ENCODE results near the gene IGFALS.
A peak's percentile ranks its signal among the peaks of the same experiment; 100 is the strongest.
"Not testable (repeated sequence)": the region's sequence is repeated elsewhere in the genome, so short reads cannot be mapped to it uniquely, and the experiment has no call there.

The IGFALS gene

DNA sequence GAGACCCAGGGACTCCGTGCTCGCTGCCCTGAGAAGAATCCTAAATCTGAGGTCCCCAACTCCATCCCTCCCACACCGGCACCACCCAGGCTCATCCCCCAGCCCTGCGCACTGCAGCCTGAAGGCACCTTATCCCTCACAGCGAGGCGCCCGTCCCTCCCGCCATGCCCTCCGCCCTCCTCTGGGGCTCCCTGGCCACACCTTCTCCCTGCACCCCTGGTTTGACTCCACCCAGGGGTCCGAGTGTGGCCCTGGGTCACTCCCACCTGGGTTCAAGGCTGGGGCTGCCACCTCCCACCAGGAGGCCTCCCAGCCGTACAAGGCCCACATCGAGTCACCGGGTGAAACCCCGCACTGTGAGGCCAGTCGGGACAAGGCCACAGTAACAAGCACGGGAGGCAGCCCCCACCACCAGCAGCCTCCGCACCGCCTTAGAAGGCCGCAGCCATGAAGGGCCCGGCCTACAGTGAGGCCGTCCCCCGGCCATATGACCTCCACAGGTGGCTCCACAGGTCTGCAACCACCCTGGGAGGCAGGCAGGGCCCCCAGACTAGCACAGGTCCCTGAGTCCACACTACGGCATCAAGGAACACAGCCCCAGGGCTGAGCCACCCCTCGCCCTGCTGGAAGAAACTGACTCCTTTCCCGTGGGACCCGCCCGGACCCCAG, 24.8 kb upstream of the IGFALS start:
- no peak for DNase-seq (ENCODE audit: low spot score)

DNA sequence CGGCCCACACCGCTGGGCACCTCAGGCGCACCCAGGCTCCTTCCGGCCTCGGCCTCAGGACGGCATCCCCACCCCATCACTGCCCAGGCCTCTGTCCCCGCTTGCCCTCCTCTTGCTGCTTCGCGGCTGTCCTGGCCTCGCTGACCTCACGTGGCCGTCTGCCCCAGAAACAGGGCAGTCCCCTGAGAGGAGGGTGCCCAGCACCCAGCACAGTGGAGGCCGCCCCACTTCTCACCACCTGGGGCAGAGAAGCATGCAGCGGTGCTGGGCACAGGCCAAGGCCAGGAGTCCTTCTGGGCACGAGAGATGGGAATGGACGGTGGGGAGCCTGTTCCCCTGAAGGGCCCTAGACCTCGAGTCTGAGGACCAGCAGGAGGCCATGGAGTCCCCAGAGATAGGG, 24.2 kb upstream of the IGFALS start:
- no peak for DNase-seq (ENCODE audit: low spot score)

DNA sequence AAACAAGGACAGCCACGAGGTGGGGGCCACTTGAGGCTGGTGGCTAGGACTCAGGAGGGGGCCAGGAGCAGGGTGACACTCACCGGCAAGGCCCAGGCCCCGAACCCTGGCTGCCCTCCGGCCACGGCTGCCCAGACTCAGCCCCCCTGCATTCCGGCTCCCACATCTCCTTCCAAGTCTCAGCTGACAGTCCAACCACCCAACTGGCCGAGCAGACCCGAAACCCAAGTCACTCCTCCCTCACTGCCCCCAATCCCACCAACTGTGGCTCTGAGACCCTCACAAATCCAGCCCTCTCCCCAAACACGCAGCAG, 23.7 kb upstream of the IGFALS start:
- DNase-seq (ENCODE audit: low spot score), result no peak

DNA sequence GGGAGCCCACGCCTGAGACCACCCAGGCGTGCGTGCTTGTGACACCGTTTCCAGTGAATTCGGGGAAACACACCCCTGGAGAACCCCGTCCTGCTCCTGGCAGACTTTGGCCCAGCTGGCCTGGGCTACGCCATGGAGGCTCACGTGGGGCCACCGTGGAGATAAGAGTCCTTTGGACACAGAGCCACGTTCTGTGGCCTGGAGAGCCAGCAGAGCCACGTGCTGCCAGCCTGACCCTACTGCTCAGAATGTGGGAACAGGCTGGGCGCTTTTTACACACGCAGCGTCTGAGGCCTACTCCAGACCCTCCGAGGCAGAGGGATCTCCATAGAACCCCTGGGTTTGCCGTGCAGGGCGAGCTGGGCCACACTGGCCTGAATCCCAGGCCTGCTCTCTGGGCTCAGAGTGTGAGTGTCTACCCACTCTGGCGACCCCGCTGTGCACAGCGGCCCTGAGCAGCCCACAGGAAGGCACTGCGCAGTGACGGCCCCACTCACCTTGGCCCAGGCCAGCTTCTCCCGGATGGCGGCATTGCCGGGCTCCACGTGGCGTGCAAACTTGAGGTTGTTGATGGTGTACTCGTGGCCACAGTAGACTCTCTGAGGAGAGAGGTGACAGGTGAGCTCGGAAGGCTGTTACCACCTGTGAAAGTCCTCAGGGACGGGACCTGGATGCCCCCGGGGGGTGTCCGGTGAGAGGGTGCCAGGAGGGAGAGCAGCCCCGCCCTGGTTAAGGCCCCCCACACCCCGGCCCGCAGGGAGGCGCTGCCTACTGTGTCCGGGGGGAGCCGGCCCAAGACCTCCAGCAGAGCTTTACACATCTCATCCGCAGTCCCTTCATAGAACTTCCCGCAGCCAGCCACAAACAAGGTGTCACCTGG, 23.1 kb upstream of the IGFALS start:
- no peak for DNase-seq (ENCODE audit: low spot score)

DNA sequence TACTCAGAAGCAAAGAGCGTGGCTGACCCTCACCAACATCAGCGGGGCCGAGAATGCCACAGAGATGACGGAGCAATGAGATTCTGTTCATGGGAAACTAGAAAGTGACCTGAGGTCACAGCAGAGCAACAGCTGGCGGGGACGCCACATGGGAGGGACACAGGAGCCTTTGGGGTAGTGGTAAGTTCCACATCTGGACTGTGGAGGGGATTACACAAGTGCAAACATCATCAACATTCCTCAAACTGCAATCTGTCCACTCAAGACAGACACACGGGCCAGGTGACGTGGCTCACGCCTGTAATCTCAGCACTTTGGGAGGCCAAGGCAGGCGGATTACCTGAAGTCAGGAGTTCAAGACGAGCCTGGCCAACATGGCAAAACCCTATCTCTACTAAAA, 22.0 kb upstream of the IGFALS start:
- DNase-seq (ENCODE audit: low spot score), result no peak

DNA sequence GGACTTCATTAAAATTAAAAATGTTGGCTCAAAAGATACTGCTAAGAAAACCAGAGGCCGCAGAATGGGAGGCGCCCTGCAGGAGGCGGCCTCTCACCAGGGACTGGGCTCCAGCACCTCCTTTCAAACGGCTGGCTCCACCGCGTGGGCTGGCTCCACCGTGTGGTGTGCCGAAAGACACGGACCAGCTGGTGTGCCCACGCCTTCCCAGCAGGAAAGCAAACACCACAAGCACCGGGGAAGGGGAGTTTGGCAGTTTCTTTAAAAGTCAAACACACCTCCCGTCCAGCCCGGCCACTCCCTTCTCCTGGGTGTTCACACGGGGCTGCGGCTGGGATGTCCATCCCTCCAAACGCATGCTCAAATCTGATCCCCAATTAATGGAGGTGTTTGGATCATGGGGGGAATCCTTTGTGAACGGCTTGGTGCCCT, 19.2 kb upstream of the IGFALS start:
- peak; percentile 27 for DNase-seq (ENCODE audit: low spot score)

DNA sequence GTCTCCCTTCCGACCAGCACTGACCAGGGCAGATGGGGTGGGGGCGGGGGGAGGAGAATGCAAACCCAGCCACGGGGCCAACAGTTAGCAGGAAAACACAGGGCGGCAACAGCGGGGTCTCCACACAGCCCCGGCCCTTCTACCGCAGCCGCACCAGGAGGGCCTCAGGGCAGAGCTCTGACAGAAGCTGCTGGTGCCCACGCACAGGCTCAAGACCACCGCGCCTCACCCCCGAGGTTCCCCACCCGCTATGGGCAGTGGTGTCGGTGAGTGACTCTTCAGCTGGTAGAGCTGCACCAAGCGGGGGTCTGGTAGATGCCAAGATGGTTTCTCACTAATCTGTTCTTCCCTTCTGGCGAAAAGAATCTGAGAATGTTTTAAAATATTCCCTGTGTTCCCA, 17.0 kb upstream of the IGFALS start:
- DNase-seq (ENCODE audit: low spot score), result no peak

DNA sequence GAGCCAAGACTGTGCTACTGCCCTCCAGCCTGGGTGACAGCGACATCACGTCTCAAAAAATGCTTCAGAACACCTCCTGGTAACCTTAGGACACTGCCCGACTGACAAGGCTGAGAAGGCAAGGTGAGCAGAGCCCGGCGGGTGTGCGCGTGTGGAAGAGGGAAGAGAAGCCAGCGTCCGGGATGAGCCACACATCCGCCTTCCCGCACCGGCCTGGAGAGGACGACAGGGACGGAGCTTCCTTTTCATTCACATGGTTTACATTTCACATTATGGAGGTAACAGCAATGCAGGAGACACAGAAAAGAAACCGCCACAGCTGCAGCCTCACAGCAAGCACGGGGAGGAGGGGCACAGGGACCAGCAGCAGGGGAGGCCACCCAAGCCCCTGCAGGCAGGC, 16.6 kb upstream of the IGFALS start:
- DNase-seq (ENCODE audit: low spot score), result no peak

DNA sequence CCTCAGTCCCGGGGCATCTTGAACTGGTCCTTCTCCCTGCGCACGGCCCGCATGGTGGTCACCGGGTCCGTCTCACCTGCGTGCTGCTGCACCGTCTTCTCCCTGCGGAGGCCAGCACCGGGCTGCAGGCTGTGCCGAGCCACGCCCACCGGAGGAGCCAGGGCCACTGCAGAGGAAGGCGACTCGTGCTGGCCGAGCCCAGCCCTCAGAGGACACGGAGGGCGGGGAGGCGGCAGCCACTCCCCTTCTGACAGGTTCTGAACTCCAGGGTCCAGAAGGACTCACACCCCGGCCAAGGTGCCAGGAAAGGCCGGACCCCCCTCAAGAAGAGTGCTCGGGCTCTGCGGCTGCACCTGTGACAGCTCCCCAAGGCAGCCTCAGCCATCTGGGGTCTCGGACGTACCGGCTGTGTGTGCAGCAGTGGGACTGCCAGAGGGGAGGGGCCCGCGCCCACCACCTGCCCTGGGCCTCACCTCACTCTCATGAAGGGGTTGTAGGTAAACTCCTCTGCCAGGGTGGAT, 15.8 kb upstream of the IGFALS start:
- DNase-seq (ENCODE audit: low spot score), result no peak

DNA sequence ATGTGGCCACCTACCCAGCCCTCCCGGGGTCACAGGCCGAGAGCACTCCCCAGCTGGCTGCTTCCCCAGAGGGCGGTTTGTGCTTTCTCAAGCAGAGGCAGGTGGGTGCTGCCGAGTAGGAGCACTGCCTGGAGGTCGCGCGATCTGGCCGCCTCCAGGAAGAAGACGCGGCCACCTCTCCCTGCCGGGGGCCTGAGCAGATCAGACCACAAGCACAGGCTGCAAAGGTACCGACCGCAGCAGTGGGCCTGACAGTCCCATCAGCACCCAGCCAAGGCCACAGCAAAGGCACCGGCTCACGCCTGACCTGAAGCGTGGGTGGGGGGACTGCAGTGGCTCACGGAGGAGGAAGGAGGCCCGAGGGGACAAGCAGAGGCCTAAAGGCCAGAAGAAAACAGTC, 15.2 kb upstream of the IGFALS start:
- DNase-seq (ENCODE audit: low spot score), result no peak

DNA sequence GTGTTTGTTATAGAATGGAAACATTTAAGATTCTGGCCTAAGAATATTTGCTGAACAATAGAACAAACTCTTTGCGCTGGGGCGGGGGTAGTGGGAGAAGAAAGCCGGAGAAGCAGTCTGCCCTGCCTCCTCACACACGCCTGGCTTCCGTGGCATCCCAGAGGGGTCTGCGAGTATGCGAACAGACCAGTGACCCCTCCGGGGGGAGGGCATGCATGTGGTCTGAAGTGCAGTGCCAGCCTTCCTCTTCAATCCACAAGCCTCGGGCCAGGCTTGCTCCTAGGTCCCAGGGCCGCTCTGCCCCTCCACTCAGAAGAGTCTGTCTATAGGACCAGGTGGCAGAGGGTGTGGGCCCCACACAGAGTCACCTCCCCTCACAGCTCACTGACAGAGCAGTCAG, 14.1 kb upstream of the IGFALS start:
- no peak for DNase-seq (ENCODE audit: low spot score)

DNA sequence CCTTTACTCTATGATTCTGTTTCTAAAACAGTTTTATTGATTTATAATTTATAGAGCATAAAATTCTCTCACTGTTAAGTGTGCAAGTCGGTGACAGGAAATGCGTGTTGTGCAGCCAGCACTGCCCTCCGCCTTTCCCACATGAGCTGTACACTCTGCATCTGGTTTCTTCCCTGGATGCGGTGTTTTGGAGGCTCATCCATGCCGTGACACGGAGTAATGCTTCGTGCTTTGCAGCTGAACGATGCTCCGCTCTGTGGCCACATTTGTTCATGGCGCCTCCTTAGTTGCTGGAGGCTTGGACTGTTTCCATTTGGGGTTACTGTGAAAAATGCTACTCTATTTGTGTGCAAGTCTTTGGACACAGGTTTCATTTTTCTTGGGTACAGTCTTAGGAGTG, 7.2 kb upstream of the IGFALS start:
- no peak for DNase-seq (ENCODE audit: low spot score)

DNA sequence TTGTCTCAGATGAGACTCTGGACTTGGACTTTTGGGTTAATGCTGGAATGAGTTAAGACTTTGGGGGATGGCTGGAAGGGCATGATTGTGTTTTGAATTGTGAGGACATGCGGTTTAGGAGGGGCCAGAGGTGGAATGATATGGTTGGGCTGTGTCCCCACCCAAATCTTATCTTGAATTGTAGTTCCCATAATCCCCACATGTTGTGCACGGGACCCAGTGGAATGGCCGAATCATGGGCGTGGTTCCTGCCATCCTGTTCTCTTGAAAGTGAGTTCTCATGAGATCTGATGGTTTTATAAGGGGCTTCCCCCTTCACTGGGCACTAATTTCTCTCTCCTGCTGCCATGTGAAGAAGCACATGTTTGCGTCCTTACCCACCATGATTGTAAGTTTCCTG, 5.8 kb upstream of the IGFALS start:
- DNase-seq (ENCODE audit: low spot score), result not testable (repeated sequence)

DNA sequence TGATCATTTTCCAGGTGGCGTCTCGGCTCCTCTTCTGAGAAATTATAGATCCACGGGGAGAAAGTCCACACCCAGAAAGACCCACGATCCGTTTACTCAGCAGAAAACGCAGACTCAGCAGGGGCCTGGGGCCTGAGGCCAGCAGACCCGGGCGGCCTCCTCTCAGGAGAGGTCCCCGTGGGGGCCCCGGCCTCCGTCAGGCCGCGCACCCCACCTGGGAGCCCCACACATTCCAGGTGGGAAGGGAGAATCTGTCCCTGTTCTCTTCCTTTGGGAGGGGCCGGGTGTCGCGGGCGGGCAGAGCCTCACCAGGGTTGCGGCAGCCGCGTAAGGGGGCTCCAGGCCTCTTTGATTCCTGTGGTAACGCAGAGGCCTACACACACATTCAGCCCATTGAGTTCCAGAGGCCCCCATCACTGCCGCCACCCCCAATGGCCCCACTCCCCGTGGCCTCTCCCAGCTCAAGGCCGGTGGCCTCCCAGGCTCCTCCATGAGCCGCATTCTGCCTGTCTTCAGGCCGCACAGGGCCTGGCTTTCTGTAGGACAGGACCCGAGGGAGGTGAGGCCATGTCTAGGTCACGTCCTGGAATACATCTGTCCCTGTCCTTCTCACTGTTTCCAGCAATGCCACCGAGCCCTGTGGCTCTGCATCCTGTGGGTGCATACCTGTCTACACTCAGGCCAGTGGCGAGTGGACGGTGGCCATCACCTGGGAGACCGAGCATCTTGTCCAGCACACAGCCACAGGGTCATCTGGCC, 1.6 kb upstream of the IGFALS start:
- no peak for DNase-seq (ENCODE audit: low spot score)

DNA sequence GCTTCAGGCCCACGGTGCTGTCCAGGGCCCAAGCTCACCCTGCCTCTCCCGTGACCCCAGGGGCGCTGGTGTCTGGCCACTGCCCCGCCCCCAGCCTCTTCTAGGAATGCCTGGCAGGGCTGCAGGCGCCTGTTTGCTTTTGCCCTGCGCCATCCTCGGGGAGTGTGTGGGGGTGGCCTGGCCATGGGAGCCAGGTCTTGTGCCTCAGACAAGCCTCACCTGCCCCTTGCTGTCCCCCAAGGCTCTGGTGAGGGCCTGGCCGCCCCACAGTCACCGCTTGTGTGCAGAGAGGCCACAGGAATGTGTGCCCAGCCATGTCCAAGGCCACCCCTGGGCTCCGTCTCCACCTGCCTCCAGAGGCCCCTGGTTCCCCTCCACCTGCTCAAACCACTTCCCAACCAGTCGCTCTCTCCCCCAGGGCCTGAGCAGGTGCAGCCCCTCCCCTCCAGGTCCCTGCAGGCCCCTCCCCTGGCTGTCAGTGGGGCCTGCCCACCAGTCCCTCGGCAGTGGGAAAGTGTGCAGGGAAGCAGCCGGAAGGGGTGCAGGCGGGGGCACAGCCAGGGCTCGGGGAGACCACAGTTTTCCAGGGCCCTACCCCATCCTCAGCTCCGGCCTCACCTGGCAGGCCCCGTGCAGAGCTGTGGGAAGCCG, 841 bp upstream of the IGFALS start:
- DNase-seq (ENCODE audit: low spot score), result no peak

DNA sequence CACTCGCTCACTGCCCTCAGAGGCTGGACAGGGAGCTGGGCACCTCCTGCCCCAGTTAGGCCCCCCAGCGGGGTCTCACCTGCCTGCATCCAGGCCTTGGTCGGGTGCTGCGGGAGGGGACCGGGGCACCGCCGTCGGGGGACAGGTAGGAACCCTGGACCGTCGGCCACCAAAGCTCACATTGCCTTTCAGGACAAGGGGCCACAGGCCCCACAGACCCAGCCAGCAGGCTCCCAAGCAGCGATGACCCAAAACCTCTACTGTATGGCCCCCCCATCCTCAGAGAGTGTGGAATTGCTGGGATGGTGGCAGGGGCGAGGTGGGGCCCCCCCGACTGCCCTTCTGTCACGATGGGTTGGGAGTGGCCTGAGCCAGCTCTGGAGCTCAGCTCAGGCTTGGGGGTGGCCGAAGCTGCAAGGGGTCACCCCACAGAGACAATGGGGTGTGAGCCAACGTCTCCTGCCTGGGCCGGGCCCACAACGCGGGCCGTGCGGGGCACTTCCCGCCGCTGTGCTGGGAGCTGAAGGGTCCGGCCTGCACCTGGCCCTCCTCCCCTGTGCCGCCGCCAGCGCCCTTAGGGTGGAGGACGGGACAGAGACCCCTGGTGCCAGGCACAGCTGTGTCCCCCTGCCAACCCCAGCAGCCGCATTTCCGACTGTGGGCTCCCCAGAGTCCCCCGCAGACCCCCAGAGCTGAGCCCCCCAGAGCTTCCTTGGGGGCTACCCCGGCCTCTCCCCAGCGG, 498 bp downstream of the IGFALS start:
- DNase-seq (ENCODE audit: low spot score), result no peak

DNA sequence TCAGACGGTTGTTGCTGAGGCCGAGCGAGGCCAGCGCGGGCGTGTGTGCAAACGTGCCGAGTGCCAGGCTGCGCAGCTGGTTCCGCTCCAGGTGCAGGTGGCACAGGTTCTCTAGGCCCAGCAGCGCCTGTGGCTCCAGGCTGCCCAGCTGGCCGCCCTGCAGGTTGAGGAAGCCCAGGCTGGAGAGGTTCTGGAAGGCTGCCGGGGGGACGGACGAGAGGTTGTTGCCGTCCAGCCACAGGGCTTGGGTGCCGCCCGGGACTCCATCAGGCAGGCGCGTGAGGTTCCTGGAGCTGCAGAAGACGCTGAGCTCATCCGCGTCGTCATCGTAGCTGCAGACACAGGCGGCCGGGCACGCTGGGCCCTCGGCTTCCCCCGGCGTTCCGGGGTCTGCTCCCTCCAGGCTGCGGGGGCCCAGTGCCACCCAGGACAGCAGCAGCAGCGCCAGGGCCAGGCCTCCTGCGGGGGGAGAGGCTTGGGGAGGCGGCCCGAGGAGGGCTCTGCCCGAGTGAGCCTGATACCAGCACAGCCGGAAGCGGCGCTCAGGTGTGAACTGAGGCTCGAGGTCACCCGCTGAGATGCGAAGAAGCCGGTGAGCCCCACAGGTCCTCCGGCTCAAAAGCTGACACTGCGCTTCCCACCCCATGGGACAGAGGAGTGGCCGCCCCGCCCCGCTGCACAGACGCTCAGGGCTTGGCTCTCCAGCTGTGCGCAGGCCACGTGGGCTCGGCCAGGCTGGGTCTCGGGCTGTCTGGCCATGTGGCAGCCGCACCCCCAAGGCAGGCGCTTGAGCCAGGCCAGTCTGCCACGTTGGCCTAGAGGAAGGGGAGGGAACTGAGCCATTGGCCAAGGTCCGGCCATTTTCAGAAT, 1.3 kb downstream of the IGFALS start:
- DNase-seq (ENCODE audit: low spot score), result no peak

DNA sequence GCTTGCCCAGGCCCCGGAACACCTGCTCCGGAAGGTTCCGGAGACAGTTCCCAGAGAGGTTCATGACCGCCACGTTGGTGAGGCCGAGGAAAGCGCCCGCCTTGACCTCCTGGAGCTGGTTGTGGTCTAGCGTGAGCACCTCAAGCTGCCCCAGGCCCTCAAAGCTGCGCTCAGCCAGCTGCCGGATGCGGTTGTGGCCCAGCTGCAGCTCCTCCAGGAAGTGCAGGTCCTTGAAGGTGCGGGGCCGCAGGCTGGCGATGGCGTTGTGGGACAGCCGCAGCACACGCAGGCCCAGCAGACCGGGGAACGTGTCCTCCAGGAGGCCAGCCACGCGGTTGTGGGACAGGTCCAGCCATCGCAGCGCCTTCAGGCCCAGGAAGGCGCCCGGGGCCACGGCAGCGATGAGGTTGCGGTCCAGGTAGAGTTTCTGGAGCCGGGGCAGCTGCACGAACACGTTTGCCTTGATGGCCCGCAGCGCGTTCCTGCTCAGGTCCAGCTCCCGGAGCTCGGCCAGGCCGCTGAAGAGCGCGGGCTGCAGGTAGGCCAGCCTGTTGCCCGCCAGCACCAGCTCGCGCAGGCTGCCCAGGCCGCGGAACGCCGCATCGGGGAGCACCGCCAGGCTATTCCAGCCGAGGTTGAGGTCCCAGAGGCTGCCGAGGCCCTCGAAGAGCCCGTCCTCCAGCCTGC, 2.1 kb downstream of the IGFALS start:
- no peak for DNase-seq (ENCODE audit: low spot score)

DNA sequence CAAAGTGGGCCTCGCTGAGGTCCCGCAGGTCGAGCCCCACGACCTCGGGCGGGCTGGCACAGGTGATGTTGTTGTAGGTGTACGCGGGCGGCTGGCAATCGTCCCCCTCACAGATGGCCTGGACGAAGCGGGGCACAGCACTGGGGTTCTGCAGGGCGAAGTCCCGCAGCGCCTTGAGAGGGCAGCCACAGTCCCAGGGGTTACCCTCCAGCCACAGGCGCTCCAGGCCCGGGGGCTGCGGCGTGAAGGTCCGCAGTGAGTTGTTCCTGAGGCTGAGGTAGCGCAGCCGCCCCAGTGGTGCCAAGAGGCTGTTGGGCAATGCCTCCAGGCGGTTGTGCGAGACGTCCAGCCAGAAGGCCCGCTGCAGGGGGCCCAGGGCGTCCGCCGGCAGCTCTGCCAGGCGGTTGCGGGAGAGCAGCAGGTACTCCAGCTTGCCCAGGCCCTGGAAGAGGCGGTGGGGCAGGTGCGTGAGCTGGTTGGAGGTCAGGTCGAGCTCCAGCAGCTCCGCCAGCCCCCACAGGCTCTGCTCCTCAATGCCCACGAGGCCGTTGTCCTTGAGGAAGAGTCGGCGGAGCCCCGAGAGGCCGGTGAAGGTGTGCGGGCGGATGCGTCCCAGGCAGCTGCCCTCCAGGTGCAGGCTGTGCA, 2.8 kb downstream of the IGFALS start:
- no peak for DNase-seq (ENCODE audit: low spot score)

DNA sequence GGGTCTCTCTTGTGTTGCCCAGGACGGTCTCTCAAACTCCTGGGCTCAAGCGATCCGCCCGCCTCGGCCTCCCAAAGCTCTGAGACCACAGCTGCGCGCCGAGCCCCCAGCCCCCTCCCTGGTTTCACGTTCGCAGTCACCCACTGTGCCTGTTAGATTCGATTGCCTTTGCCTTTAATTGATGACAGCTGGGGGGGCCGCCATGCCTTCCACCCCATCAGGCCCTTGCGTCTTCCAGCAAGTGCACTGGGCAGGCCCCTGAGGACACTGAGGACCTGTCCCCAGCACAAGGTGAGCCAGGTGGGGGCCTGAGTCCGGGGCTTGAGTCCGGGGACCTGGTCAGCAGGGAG, 3.3 kb downstream of the IGFALS start:
- DNase-seq (ENCODE audit: low spot score), result no peak
